22Rv1 (cell line): ENCODE data around the gene FYN.

Source experiments
- ZFX ChIP-seq: fragments of 450-650 bp; IDR thresholded peaks from 2 replicates; pipeline ENCODE4 v1.6.1; 2017; ENCODE audit warnings: antibody characterized with exemption, borderline replicate concordance
- TF ChIP-seq, protein P1 (sequence below): fragments of 450-650 bp; IDR thresholded peaks from 2 replicates; pipeline ENCODE4 v1.5.1; 2017; ENCODE audit warnings: mild to moderate bottlenecking

DNA sequence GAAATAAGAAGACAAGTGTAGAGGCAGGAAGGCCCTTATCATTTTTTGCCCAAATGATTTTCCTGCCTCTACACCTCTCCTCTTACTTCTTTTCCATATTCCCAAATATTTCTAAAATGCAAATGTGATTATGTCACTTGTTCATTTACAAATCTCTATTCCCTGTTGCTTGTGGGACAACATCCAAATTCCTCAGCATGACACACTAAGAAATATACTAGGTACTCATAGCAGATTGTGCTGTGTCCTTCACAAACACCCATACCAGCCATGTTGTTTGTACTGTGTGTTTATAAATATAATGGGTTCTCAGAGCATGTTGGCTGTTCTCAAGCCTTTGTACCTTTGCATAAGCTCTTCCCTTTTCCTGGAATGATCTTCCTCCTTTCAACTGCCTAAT, 17.7 kb upstream of the FYN start:
- TF ChIP-seq, protein P1, sequence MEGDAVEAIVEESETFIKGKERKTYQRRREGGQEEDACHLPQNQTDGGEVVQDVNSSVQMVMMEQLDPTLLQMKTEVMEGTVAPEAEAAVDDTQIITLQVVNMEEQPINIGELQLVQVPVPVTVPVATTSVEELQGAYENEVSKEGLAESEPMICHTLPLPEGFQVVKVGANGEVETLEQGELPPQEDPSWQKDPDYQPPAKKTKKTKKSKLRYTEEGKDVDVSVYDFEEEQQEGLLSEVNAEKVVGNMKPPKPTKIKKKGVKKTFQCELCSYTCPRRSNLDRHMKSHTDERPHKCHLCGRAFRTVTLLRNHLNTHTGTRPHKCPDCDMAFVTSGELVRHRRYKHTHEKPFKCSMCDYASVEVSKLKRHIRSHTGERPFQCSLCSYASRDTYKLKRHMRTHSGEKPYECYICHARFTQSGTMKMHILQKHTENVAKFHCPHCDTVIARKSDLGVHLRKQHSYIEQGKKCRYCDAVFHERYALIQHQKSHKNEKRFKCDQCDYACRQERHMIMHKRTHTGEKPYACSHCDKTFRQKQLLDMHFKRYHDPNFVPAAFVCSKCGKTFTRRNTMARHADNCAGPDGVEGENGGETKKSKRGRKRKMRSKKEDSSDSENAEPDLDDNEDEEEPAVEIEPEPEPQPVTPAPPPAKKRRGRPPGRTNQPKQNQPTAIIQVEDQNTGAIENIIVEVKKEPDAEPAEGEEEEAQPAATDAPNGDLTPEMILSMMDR = no peak
- TF ChIP-seq ZFX = no peak
